GM18870 (cell line): ENCODE results near the gene NCOA5.
"Not testable (repeated sequence)": the region's sequence is repeated elsewhere in the genome, so short reads cannot be mapped to it uniquely, and the experiment has no call there.

ENCODE experiments used
- ATAC-seq: cut with Tn5 transposase; IDR thresholded peaks from one replicate; pipeline ENCODE4 v1.9.1; 2021; ENCODE audit warnings: moderate library complexity; ENCODE audit not compliant: unreplicated experiment

The NCOA5 gene

DNA sequence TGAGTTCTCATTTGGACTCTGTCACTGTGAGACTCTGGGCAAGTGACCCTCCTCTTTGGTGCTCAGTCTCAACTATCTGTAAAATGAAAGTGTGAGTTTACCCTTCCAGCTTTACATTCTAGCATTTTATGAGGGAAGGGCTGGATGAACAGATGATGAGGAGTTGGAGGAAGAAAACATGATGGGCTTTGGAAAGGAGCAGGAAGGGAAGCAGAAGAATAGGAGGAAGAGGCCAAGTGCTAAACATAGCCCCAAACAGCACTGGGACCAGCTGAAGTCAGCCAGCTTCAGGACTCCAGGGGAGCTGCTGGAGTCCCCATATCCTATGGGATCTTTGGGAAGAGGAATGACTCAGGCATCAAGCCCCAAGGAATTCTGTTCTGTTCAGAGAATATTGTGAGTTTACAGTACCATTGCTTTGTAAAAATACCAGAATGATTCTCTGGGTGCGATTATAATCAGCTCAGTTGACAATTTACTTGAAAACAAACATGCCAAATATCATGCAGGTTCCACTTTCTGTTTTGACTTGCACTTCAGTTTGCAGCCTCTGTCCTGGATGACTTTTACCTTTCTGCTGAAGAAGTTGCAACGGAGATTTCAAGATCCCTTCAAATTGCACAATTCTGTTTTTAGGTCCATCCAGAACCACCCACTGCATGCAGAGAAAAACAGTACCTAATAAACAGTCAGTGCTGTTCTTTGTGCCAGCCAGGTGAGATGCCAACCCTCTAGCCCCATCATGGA lies 31.6 kb upstream of the NCOA5 start:
- no peak for ATAC-seq

DNA sequence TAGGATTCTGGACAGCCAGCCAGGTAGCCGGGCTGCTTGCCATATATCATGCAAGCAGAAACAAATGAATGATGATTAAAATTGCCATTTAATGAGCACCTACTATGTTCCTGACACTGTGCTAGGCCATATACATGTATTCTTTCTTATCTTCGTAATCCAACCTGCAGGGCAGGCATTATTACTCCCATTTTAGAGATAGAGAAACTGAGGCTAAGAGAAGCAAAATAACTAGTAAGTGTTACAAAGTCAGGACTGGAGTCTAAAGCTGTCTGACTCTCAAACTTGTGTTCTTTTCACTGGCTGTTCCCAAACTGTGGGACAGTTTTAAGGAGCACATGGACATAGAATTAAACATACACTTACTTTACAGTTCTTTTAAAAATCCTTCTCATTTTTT lies 30.4 kb upstream of the NCOA5 start:
- no peak for ATAC-seq

DNA sequence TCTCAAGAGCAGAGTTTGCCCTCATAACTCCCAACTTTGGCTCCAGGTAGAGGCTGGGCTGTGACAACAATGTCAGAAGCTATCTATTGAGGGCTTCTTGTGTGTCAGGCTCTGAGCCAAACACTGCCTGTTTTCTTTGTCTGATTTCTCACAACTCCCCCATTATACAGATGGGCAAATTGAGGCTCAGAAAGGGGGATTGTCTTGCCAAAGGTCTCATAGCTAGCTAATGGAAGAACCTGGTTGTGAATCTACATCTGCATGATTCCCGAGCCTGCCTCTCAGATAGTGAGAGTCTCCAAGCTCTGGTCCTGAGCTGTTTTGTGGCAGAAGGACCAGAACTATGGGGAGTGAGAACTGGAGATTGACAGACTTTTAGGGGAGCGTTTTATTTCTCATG lies 29.8 kb upstream of the NCOA5 start:
- ATAC-seq, result no peak

DNA sequence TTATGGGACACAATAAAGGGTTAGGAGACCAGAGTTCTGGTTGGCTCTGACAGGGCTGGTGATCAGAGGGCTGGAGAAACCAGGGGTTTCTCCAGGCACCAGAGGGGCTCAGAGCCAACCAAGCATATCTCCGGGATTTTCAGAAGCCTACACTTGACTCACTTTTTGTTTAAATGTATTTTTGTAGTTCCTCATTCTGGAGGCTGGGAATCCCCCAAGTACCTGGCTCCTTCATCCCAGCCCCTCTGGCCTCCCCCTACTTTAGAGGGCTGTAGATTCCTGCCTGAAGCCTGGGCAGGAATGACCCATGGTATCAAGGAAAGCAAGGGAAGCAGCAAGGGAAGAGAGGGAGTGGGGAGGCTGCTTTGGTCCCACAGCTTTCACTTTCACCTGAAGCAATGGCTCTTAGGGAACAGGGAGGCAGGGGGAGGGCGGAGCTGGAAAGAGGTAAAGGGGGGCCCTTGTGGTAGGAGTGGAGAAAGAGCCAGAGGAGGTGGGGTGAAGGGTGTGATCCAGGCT lies 29.3 kb upstream of the NCOA5 start:
- peak; percentile 32 for ATAC-seq

DNA sequence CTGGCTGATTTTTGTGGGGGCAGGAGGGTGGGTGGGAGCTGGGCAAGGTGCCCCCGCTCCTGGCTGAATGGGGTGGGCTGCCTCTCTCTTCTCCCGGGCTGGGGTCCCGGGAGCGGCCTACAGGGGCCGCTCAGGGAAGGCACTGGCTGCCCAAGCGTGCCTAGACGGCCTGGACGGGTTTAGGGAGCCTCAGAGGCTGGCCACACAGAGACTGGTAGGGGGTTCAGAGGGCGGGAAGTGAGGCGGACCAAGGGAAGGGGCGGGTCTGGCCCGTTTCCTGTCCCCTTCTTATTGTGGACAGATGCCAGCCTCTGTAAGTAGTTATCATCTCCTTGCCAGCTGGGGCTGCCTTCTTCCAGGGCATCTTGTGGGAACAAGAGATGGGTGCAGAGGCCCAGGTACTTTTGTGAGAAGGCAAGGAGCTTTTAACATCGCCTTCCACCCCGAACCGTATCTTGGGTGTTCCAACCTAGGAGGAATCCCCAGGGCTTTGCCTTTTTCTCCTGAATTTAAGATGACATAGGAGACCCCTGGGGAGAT lies 28.8 kb upstream of the NCOA5 start:
- peak; percentile 18 for ATAC-seq

DNA sequence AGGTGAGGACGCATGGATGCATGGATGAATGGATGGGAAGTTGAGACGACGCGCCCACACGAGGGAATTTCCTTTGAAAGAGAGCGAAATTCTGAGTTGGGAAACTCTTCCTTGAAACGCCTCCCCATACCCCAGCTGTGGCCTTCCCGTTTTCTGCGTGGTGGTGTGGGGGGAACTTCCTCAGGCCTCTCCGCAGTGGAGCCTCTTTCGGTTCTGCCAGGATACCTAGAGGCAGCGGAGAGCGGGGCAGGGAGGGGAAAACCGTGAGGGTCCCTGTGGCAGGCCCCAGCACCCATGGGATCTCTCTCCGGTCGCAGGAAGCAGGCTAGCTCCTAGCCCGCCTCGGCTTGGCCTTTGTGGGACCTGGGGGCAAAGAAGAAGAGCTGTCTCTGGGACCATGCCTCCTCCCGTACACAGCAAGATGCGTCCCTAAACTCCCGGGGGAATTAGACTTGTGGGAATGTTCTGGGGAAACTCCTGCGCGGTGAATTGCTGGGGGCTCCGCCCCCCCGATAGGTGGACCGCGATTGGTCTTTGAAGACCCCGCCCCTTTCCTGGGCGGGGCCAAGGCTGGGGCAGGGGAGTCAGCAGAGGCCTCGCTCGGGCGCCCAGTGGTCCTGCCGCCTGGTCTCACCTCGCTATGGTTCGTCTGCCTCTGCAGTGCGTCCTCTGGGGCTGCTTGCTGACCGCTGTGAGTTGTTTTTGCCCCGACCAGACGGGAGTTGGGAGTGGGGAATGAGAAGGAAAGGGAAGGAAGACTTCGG lies 28.1 kb upstream of the NCOA5 start, which contains the start of gene CD40:
CD40 (plus strand) TSS at position 611 of the 764 bp plus-strand sequence; CDS start at position 641, 30 bp downstream.
- peak; percentile 50 for ATAC-seq

DNA sequence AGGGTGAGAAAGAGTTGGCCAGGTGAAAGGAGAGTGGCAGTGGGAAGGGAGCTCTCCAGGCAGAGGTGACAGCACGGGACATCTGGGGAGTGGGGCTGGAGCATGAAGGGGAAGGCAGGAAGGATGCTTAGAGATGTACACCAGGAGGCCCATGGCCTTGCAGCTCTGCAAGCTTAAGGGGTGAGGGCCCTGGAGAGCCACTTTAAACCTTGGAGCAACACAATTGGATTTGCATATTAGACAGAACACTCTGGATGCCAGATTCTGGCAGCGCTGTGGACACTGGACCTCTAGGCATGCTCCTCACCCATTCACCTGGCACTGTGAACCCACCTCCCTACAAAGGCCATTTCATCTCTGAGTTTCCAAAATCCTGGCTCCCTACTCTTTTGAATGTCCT lies 24.7 kb upstream of the NCOA5 start:
- no peak for ATAC-seq

DNA sequence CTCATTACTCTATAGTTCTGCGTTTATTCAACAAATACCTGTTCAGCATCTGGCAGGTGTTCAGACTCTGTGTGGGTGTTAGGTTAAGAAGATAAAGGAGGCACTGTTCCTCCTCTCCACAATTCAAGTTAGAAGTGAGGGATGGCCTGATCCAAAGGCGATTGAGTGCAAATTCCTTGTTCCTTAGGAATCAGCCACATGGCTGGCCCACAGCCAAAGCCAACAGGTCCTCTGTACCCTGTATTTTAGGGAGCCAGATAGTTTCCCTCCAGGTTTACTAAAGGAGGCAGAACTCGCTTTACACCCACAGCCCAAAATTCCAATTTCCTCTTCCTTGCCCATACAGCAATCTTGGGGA lies 23.3 kb upstream of the NCOA5 start:
- ATAC-seq, result no peak

DNA sequence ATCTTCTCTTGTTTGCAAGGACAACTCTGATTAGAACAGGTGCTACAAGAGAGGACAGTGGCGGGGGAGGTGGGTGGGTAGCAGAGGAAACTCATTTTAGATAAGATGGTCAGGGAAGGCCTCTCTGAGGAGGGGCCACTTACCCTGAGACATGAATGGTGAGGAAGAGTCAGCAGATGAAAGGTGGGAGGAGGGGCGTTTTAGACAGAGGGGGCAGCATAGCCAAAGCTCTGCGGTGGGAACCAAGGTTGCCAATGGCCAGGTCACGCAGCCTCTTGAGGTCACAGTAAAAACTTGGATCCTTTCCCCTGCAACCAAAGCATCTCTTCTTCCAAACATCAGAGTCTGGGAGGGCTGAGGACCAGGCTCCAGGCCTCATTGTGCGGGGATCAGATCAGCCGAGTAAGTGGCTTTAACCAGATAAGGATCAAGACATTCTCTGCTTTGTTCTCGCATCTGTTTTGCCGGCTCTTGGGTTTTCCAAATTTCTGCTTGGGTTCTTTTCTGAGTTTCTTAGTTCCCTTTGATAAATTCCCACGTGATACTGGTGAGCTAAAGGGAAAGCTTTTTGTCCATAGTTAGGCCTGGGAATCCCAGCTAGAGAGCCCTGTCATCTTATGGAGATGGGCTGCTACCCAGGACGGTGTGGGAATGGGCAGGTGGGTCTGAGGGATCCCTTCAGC lies 22.8 kb upstream of the NCOA5 start:
- no peak for ATAC-seq

DNA sequence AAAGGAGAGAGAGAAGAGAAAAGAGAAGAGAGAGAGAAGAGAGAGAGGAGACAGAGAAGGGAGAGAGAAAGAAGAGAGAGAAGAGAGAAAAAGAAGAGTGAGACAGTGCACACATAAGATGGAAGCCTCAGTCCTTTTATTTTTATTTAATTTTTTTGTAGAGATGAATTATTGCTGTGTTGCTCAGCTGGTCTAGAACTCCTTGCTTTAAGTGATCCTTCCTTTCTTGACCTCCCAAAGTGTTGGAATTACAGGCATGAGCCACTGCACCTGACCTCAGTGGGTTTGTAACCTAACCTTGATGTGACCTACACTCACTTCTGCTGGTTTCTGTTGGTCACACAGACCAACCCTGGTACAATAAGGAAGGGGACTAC lies 22.1 kb upstream of the NCOA5 start:
- ATAC-seq, result no peak

DNA sequence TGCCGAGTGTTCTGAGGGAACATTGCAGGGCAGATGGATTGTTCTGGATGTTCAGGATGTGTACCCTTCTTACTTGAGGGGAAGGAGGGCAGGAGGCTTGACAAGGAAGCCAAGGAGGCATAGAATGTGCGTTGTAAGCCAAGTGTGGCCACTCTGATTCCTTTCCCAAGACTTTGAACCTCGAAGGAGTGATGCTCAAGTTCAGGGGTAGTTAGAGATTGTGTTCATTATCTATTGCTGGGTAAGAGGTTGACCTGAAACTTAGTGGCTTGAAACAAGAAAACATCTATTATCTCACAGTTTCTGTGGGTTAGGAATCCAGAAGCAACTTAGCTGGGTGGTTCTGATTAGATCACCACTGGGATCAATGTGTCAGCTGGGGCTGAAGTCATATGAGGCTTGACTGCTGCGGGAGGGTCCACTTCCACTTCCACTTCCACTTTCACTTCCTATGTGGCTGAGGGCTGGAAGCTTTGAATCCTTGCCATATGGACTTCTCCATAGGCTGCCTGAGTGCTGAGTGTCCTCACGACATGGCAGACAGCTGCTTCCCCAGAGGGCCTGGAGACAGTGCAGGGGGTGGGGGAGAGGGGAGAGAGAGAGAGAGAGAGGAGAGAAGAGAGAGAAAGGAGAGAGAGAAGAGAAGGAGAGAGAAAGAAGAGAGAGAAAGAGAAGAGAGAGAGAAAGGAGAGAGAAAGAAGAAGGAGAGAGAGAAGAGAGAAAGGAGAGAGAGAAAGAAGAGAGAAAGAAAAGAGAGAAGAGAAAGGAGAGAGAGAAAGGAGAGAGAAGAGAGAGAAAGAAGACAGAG lies 21.5 kb upstream of the NCOA5 start:
- ATAC-seq, result no peak

DNA sequence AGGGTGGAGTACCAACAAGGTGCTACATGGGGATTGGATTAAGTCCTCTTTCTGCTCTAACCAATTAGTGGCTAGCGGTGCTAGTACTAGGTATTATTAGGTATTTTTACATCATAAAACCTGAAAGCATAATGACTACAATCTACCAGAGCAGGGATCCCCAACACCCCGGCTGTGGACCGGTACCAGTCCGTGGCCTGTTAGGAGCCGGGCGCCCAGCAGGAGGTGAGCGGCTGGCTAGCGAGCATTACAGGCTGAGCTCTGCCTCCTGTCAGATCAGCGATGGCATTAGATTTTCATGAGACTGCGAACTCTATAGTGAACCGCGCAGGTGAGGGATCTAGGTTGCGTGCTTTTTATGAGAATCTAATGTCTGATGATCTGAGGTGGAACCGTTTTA lies 19.2 kb upstream of the NCOA5 start:
- no peak for ATAC-seq

DNA sequence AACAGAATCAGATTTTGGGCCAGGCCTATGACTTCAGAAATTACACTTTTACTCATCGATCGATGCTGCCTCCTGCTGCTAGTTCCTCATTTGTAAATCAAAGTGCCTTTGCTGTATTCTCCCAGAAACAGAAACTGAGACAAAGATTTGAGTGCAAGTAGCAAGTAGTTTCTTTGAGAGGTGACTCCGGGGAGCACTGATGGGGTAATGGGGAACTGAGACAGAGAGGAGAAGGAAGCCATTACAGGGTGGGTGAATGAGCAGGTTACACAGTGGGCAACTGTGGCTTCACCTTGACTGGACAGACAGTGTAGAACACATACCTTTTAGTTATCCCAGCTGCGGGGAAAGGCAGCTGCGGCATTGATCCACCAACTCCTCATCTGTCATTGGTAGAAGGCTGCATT lies 18.7 kb upstream of the NCOA5 start:
- ATAC-seq, result peak; percentile 77

DNA sequence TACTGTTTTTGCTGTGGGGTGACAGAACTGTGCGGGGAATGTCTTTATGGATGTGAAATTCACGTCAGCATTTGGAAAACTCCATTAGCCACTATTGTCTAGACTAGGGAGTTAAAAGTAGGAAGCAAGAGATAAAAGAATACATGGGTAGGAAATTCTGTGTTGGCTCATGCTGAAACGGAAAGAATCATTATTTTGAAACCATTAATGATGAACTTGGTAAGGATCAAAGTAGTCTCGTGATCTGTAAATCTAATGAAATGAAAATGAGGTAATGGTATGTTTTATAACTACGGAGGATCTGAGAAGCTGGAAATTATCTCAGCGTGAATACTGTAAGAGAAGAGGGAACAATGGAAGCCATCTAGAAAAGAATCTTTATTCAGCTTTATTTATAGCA lies 17.3 kb upstream of the NCOA5 start:
- ATAC-seq, result no peak

DNA sequence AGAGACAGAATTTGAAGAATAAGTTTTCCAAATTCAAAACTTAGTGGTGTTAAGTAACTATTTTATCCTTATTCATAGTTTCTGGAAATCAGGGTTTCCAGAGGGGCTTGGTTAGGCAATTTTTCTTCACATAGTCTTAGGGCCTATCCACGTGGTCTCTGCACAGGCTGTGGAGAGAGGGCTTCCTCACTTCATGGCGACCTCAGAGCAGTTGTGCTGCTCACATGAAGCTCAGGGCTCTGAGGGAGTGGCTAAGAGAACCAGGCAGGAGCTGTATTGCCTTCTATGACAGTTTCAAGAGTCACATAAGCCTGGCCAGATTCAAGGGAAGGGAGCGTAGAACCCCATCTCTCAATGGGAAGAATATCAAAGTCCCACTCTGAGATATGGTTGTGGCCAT lies 14.5 kb upstream of the NCOA5 start:
- ATAC-seq, result no peak

DNA sequence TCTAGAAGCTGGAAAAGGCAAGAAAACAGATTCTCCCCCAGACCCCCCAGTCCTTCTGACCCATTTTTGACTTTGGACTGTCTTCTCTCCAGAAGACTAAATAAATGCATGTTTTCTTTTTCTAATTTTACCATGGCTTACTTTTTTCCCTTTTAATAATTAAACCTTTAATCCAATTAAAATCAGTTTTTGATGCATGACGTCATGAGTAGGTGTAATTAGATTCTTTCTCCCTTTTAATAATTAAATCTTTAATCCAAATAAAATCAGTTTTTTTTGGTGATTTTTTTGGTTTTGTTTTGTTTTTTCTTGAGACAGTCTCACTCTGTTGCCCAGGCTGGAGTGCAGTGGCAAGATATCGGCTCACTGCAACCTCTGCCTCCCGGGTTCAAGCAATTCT lies 13.2 kb upstream of the NCOA5 start:
- no peak for ATAC-seq

DNA sequence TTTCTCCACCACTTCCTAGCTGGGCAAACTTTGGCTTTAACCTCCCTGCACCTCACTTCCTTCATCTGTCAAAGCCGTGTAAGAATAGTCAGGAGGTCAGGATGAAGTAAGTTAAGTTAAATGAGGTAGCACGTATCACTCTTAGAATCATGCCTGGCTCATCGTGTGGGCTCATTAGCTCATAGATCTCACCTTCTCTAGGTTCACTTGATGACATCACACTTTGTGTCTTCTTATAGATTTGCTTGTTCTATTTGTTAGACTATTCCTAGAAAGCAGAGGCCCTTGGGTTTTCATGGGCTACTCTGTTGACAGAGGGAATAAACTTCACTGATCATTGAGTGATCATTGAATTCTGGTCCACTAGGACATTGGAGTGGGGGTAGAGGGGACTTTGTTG lies 12.2 kb upstream of the NCOA5 start:
- ATAC-seq, result no peak

DNA sequence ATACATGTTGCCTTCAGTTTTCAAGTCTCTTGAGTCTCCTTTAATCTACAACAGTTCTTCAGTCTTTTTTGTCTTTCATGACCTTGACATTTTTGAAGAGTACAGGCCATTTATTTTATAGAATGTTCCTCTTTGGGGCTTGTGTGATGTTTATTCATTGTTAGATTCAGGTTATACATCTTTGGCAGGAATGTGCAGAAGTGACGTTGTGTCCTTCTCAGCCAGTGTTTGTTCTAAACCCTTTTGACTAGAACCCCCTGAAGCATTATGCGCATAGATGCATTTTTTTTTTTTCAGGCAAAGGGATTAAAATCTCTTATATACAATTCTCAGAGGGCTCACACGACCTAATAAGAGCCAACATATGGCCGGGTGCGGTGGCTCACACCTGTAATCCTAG lies 11.2 kb upstream of the NCOA5 start:
- ATAC-seq, result no peak

DNA sequence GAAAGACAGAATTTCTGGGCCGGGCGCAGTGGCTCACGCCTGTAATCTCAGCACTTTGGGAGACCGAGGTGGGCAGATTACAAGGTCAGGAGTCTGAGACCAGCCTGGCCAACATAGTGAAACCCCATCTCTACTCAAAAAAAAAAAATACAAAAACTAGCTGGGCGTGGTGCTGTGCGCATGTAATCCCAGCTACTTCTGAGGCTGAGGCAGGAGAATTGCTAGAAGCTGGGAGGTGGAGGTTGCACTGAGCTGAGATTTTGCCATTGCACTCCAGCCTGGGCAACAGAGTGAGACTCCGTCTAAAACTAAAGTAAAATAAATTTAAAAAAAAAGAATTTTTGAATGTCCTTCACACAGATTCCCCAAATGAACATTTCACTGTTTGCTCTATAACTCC lies 10.7 kb upstream of the NCOA5 start:
- not testable (repeated sequence) for ATAC-seq

DNA sequence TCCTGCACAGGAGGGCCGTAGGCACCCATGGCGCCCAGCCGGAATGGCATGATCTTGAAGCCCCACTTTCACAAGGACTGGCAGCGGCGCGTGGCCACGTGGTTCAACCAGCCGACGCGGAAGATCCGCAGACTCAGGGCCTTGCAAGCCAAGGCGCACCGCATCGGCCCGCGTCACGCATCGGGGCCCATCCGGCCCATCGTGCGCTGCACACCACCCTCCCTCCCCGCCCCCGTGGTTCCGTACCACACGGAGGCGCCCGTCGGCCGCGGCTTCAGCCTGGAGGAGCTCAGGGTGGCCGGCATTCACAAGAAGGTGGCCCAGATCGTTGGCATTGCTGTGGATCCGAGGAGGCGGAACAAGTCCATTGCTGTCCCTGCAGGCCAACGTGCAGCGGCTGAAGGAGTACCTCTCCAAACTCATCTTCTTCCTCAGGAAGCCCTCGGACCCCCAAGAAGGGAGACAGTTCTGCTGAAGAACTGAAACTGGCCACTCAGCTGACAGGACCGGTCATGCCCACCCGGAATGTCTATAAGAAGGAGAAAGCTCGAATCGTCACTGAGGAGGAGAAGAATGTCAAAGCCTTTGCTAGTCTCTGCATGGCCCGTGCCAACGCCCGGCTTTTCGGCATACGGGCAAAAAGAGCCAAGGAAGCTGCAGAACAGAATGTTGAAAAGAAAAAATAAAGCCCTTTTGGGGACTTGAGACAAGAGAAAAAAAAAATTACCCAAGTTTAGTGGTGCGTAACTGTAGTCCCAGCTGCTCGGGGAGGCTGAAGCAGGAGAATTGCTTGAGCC lies 9.9 kb upstream of the NCOA5 start:
- ATAC-seq, result no peak
